IPS-NIHi7 (cell line): ENCODE data around the gene SLC35D2.

Experiments used
- DNase-seq: peaks from one replicate; pipeline ENCODE4 v3.0.0; 2012; ENCODE audit warnings: mixed read lengths; ENCODE audit errors: extremely low spot score

Gene SLC35D2

GRCh38 chr9:96383165-96383942 lies at the start of gene SLC35D2:
Gene SLC35D2, minus strand, starts transcription at chr9:96383711. Its CDS starts 77 bp downstream, at chr9:96383634.
- peak; percentile 89 for DNase-seq

- DNase-seq, result no peak
These were observed 46.9 kb upstream of the SLC35D2 start for GRCh38 chr9:96430377-96430776.

GRCh38 chr9:96429732-96430131 lies 46.2 kb upstream of the SLC35D2 start:
- DNase-seq, result no peak

GRCh38 chr9:96425500-96426169 lies 42.1 kb upstream of the SLC35D2 start:
- no peak for DNase-seq

GRCh38 chr9:96423985-96424336 lies 40.5 kb upstream of the SLC35D2 start:
- no peak for DNase-seq

GRCh38 chr9:96423322-96423984 lies 39.9 kb upstream of the SLC35D2 start:
- DNase-seq, result peak; percentile 16

GRCh38 chr9:96420468-96421219 lies 37.1 kb upstream of the SLC35D2 start:
- DNase-seq, result peak; percentile 49

GRCh38 chr9:96419691-96419969 lies 36.1 kb upstream of the SLC35D2 start:
- DNase-seq, result no peak

GRCh38 chr9:96418920-96419690 lies 35.6 kb upstream of the SLC35D2 start:
- peak; percentile 62 for DNase-seq

- peak; percentile 90 for DNase-seq
These were observed 34.8 kb upstream of the SLC35D2 start, which contains the start of gene ZNF367 for GRCh38 chr9:96418083-96418919. Gene ZNF367, minus strand, starts transcription at chr9:96418370. Its CDS starts 338 bp downstream, at chr9:96418032.

GRCh38 chr9:96417661-96418082 lies 34.2 kb upstream of the SLC35D2 start:
- no peak for DNase-seq

- peak; percentile 87 for DNase-seq
These were observed 33.6 kb upstream of the SLC35D2 start for GRCh38 chr9:96417051-96417586.

- DNase-seq, result no peak
These were observed 30.1 kb upstream of the SLC35D2 start for GRCh38 chr9:96413302-96414221.

- DNase-seq, result no peak
These were observed 28.8 kb upstream of the SLC35D2 start for GRCh38 chr9:96412174-96412913.

- DNase-seq, result no peak
These were observed 27.8 kb upstream of the SLC35D2 start for GRCh38 chr9:96411129-96411838.

GRCh38 chr9:96408409-96409280 lies 25.1 kb upstream of the SLC35D2 start:
- no peak for DNase-seq
